GM12873 (cell line): ENCODE data around the gene TARP.

Experiments
- CTCF ChIP-seq: IDR thresholded peaks from 2 replicates; pipeline ENCODE4 v1.5.1; 2012; ENCODE audit warnings: low read depth, mild to moderate bottlenecking, moderate library complexity, low read length, control low read depth; ENCODE audit not compliant: insufficient read depth; ENCODE audit errors: missing control alignments

The TARP gene

GRCh38 chr7:38211486-38211885 lies 62.0 kb downstream of the TARP start:
- no peak for TF ChIP-seq CTCF
